ENCODE measurements around the gene TMEM198. TPM values are rescaled to one million over a fixed set of nuclear protein-coding genes. Genes with fewer than 3 reads are reported as not detected.

The TMEM198 gene
- total RNA-seq, 1 donor from 2014 or later = 6.1 TPM

- no peak for DNase-seq (ENCODE audit: low spot score)
- peak; percentile 84 for TF ChIP-seq CTCF (IDR thresholded peaks at IDR 0.05)
- no peak overlapping the region for H3K4me3 Mint-ChIP-seq (ENCODE audit: unreplicated experiment)
- H3K9me3 Mint-ChIP-seq (ENCODE audit: low read depth) = no peaks in the 10 kb centered on the region
- H3K27me3 Mint-ChIP-seq (ENCODE audit: low read depth) = no peaks in the 10 kb centered on the region
- no peak overlapping the region for H3K27ac Mint-ChIP-seq (ENCODE audit: unreplicated experiment)
- H3K36me3 Mint-ChIP-seq (ENCODE audit: low read depth) = peaks cover 17% of the 10 kb centered on the region
- peaks cover 13% of the 10 kb centered on the region for H3K4me1 Mint-ChIP-seq (ENCODE audit: low read depth)
Observed at GRCh38 chr2:219560037-219560892, 16.4 kb downstream of the TMEM198 start.

GRCh38 chr2:219560893-219561178 is 17.0 kb downstream of the TMEM198 start:
- Mint-ChIP-seq H3K27ac (ENCODE audit: unreplicated experiment) (no peak overlapping the region), H3K4me1 (ENCODE audit: low read depth) (peaks cover 13% of the 10 kb centered on the region)

GRCh38 chr2:219561179-219562048 is 17.6 kb downstream of the TMEM198 start:
- Mint-ChIP-seq H3K36me3 (ENCODE audit: low read depth) (peaks cover 20% of the 10 kb centered on the region), H3K9me3 (ENCODE audit: low read depth) (no peaks in the 10 kb centered on the region), H3K27me3 (ENCODE audit: low read depth) (no peaks in the 10 kb centered on the region), H3K4me3 (ENCODE audit: unreplicated experiment) (no peak overlapping the region), H3K27ac (ENCODE audit: unreplicated experiment) (no peak overlapping the region), H3K4me1 (ENCODE audit: low read depth) (peaks cover 13% of the 10 kb centered on the region)
- DNase-seq (ENCODE audit: low spot score) = no peak
- TF ChIP-seq CTCF (IDR thresholded peaks at IDR 0.05) = no peak

More at GRCh38 chr2:219560893-219561178, 17.0 kb downstream of the TMEM198 start:
- peaks cover 17% of the 10 kb centered on the region for H3K36me3 Mint-ChIP-seq (ENCODE audit: low read depth)
- no peaks in the 10 kb centered on the region for H3K9me3 Mint-ChIP-seq (ENCODE audit: low read depth)
- no peak for TF ChIP-seq CTCF (IDR thresholded peaks at IDR 0.05)
- H3K27me3 Mint-ChIP-seq (ENCODE audit: low read depth) = no peaks in the 10 kb centered on the region
- no peak overlapping the region for H3K4me3 Mint-ChIP-seq (ENCODE audit: unreplicated experiment)
- peak; percentile 46 for DNase-seq (ENCODE audit: low spot score)

- Mint-ChIP-seq H3K4me3 (ENCODE audit: unreplicated experiment) (no peak overlapping the region), H3K36me3 (ENCODE audit: low read depth) (peaks cover 23% of the 10 kb centered on the region), H3K4me1 (ENCODE audit: low read depth) (peaks cover 13% of the 10 kb centered on the region), H3K27ac (ENCODE audit: unreplicated experiment) (peak overlapping the region; percentile 17), H3K27me3 (ENCODE audit: low read depth) (no peaks in the 10 kb centered on the region), H3K9me3 (ENCODE audit: low read depth) (no peaks in the 10 kb centered on the region)
- DNase-seq (ENCODE audit: low spot score) = peak; percentile 92
- TF ChIP-seq CTCF (IDR thresholded peaks at IDR 0.05) = no peak
Observed at GRCh38 chr2:219562049-219563020, 18.5 kb downstream of the TMEM198 start.
